ENCODE results near the gene ATP5F1E. TPM values are rescaled to one million over a fixed set of nuclear protein-coding genes. Genes with fewer than 3 reads are reported as not detected.

The ATP5F1E gene
- total RNA-seq, 1 donor from 2014 or later = 77.5 TPM

- intact Hi-C loops (cut with micrococcal nuclease) = loop anchor here (1.0 to 10.0 kb wide), 2 partner anchors 24 to 703 kb away; partner anchors contain the start of genes ATP5F1E and RAB22A
These were observed 24.2 kb downstream of the ATP5F1E start for GRCh38 chr20:59007665-59008511.

- intact Hi-C loops (cut with micrococcal nuclease) = loop anchor here (1.0 to 10.0 kb wide), 2 partner anchors 25 to 702 kb away; partner anchors contain the start of genes ATP5F1E and RAB22A
These were observed 25.1 kb downstream of the ATP5F1E start, which contains the start of gene CTSZ for GRCh38 chr20:59006864-59007664. CTSZ (minus strand) TSS chr20:59007254; CDS start chr20:59007128, 126 bp downstream.

GRCh38 chr20:59006167-59006863, 25.8 kb downstream of the ATP5F1E start:
- intact Hi-C loops (cut with micrococcal nuclease) = loop anchor here (10.0 kb wide), 1 partner anchor 702 kb away; the partner anchor contains the start of gene RAB22A

- intact Hi-C loops (cut with micrococcal nuclease) = loop anchor here (1.0 to 10.0 kb wide), 3 partner anchors 24 to 701 kb away; partner anchors contain the start of genes NELFCD, PRELID3B and RAB22A
These were observed 26.5 kb downstream of the ATP5F1E start for GRCh38 chr20:59005523-59006166.

- intact Hi-C loops (cut with micrococcal nuclease) = loop anchor here (1.0 to 10.0 kb wide), 3 partner anchors 24 to 700 kb away; partner anchors contain the start of genes NELFCD, PRELID3B and RAB22A
These were observed 27.2 kb downstream of the ATP5F1E start for GRCh38 chr20:59004763-59005522.

- intact Hi-C loops (cut with micrococcal nuclease) = loop anchor here (2.0 to 10.0 kb wide), 2 partner anchors 38 to 700 kb away; partner anchors contain the start of genes PRELID3B and RAB22A
These were observed 27.7 kb downstream of the ATP5F1E start for GRCh38 chr20:59004493-59004762.

- intact Hi-C loops (cut with micrococcal nuclease) = loop anchor here (2.0 to 10.0 kb wide), 2 partner anchors 39 to 699 kb away; partner anchors contain the start of genes PRELID3B and RAB22A
These were observed 28.2 kb downstream of the ATP5F1E start for GRCh38 chr20:59003836-59004492.

GRCh38 chr20:59002874-59003399, 29.2 kb downstream of the ATP5F1E start:
- intact Hi-C loops (cut with micrococcal nuclease) = loop anchor here (10.0 kb wide), 1 partner anchor 698 kb away; the partner anchor contains the start of gene RAB22A

GRCh38 chr20:59002388-59002787, 29.7 kb downstream of the ATP5F1E start:
- intact Hi-C loops (cut with micrococcal nuclease) = loop anchor here (10.0 kb wide), 1 partner anchor 698 kb away; the partner anchor contains the start of gene RAB22A

- intact Hi-C loops (cut with micrococcal nuclease) = loop anchor here (10.0 kb wide), 1 partner anchor 697 kb away; the partner anchor contains the start of gene RAB22A
These were observed 30.5 kb downstream of the ATP5F1E start for GRCh38 chr20:59001449-59002171.

- intact Hi-C loops (cut with micrococcal nuclease) = loop anchor here (10.0 kb wide), 1 partner anchor 696 kb away; the partner anchor contains the start of gene RAB22A
These were observed 31.1 kb downstream of the ATP5F1E start for GRCh38 chr20:59001068-59001448.

- intact Hi-C loops (cut with micrococcal nuclease) = loop anchor here (10.0 kb wide), 1 partner anchor 696 kb away; the partner anchor contains the start of gene RAB22A
These were observed 31.8 kb downstream of the ATP5F1E start for GRCh38 chr20:59000326-59000725.

GRCh38 chr20:58998656-58999055, 33.5 kb downstream of the ATP5F1E start:
- intact Hi-C loops (cut with micrococcal nuclease) = no loop called here

- intact Hi-C loops (cut with micrococcal nuclease) = no loop called here
These were observed 34.9 kb downstream of the ATP5F1E start for GRCh38 chr20:58997141-58997770.

GRCh38 chr20:58996226-58996611, 35.9 kb downstream of the ATP5F1E start:
- intact Hi-C loops (cut with micrococcal nuclease) = no loop called here

GRCh38 chr20:58995461-58996225, 36.5 kb downstream of the ATP5F1E start:
- intact Hi-C loops (cut with micrococcal nuclease) = no loop called here

Measured in T-helper 1 cell treated with Interleukin-12 subunit alpha and Interleukin-12 subunit beta and Interleukin-4 antibody, amounts not matched to agents 30 ng/mL and 1 ng/mL, for 36 hours (primary cell).